ENCODE results near the gene SMARCD1.

- TF ChIP-seq CTCF (conservative IDR thresholded peaks at IDR 0.05; ENCODE audit: low read depth in 2 of 2) (no peak), REST (IDR thresholded peaks at IDR 0.05; ENCODE audit: unreplicated experiment) (no peak), STAT1 (IDR thresholded peaks at IDR 0.05; ENCODE audit: unreplicated experiment) (no peak)
Observed at GRCh38 chr12:50059440-50060119, 25.6 kb upstream of the SMARCD1 start.
